Hypothalamus (tissue), 51 donors: ENCODE measurements around the gene MYLK.
"Not testable (repeated sequence)": the region's sequence is repeated elsewhere in the genome, so short reads cannot be mapped to it uniquely, and the experiment has no call there.

Experiments used
- DNase-seq, 51 donors: peaks; one replicate each; lab custom pipeline; 2025; lab: John Stamatoyannopoulos, UW

The MYLK gene, protein sequence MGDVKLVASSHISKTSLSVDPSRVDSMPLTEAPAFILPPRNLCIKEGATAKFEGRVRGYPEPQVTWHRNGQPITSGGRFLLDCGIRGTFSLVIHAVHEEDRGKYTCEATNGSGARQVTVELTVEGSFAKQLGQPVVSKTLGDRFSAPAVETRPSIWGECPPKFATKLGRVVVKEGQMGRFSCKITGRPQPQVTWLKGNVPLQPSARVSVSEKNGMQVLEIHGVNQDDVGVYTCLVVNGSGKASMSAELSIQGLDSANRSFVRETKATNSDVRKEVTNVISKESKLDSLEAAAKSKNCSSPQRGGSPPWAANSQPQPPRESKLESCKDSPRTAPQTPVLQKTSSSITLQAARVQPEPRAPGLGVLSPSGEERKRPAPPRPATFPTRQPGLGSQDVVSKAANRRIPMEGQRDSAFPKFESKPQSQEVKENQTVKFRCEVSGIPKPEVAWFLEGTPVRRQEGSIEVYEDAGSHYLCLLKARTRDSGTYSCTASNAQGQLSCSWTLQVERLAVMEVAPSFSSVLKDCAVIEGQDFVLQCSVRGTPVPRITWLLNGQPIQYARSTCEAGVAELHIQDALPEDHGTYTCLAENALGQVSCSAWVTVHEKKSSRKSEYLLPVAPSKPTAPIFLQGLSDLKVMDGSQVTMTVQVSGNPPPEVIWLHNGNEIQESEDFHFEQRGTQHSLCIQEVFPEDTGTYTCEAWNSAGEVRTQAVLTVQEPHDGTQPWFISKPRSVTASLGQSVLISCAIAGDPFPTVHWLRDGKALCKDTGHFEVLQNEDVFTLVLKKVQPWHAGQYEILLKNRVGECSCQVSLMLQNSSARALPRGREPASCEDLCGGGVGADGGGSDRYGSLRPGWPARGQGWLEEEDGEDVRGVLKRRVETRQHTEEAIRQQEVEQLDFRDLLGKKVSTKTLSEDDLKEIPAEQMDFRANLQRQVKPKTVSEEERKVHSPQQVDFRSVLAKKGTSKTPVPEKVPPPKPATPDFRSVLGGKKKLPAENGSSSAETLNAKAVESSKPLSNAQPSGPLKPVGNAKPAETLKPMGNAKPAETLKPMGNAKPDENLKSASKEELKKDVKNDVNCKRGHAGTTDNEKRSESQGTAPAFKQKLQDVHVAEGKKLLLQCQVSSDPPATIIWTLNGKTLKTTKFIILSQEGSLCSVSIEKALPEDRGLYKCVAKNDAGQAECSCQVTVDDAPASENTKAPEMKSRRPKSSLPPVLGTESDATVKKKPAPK (N-terminal part only)

DNA sequence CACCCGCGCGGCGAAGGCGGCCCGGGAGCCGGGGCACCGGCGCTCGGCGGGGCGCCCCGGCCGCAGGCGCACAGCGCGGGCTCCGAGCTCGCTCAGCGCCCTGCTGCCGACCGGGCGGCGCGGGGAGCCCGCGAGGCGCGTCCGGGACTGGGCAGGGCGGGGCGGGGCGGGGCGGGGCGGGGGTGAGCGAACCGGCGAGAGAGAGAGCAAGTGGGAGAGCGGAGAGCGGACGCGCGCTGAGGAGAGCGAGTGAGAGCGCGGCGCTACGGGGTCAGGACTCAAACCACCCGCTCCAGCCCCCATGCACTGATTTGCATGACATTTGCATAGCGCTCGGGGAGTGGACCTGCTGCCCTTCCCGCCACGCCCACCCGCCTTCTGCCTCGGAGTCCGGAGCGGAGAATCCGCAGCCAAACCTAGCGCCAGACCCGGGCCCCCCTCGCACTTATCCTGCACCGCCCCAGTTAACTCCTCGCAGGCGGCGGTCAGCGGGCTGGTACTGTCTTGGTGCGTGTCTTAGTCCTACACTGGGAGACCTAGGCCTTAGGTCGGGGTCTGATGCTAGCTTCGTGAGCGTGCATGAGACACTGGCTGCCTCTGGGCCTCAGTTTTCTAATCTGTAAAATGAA lies at the start of gene MYLK:
Gene MYLK (minus strand): TSS at position 130 of the 629 bp plus-strand sequence. CDS start 90,491 bp downstream, outside the sequence.
- peak in 15 of 51 donors; percentile 2 to 57 (median 18) for DNase-seq

DNA sequence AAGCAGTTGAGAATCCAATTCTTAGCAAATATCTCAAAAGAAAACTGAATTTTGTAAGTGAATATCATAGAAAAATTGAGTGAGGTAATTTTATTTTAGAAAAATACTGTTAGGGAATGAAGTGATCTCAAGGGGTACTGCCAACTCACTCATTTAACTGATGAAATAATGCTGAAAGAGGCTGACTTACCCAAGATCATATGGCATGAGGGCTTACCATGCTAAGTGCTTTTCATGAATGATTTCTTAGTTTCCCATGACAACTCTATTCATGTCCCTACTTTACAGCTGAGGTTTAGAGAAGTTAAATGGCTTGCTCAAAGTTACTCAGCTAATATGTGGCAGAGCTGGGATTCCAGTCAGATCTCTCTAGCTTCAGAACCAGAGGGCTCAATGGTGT lies 46.3 kb upstream of the MYLK start:
- no peak for DNase-seq

DNA sequence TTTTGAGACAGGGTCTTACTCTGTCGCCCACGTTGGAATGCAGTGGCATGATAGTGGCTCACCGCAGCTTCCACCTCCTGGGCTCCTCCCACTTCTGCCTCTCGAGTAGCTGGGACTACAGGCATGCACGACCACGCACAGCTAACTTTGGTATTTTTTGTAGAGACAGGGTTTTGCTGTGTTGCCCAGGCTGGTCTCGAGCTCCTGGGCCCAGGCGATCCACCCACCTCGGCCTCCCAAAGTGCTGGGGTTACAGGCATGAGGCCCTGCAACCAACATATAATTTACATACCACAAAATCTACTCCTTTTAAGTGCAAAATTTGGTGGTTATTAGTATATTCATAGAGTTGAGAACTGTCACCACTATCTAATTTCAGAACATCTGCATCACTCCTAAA lies 45.2 kb upstream of the MYLK start:
- no peak for DNase-seq

DNA sequence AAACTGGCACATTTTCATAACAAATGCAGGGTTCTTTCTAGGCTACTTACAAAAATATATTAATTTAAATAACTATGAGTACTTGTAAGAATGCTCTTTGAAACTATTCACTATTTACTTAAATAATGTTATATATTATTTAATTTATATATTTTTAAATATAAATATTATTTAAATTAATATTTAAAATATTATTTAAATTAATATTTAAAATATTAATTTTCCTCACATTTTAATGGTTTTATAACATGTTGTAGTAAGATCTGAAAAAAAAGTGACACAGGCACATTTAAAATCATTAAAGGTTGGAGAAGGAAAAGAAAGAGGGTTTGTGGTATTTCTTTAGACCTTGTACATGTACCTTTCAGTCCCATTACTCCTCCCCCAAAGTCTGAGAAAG lies 42.3 kb upstream of the MYLK start:
- no peak for DNase-seq

GRCh38 chr3:123920868-123921267 lies 36.7 kb upstream of the MYLK start:
- no peak for DNase-seq

DNA sequence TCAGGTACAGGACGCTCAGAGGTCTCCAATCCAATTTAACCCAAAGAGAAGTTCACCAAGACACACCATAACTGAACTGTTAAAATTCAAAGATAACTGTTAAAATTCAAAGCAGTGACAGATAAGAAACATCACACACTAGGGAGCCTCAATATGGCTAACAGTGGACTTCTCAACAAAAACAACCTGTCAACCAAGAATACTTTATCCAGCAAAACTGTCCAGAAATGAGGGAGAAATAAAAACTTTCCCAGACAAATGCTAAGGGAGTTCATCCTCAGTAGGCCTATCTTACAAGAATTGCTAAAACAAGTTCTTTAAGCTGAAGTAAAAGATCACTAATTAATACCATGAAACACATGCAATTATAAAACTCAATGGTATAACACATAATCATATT lies 36.3 kb upstream of the MYLK start:
- no peak for DNase-seq

DNA sequence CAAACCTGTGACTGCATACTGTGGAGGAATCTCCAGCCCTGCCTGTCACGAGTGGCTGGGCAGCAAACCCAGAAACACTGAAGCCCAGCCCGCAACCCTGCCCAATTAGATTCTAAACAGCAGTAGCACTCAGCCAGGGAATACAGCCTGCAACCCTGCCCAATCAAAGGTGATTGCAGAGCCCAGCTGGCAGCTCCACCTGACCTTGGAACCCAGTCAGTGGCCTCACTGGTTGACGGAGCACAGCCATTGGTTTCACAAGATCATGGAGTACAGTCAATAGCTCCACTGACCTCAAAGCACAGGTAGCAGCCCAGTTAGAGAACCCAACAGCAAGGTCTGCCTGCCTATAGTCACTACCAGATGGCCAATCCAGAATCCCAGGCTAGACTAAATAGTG lies 35.2 kb upstream of the MYLK start:
- no peak for DNase-seq

- DNase-seq, result no peak
These were observed 30.7 kb upstream of the MYLK start for GRCh38 chr3:123914829-123915228.

GRCh38 chr3:123909785-123910184 lies 25.7 kb upstream of the MYLK start:
- DNase-seq, result no peak

DNA sequence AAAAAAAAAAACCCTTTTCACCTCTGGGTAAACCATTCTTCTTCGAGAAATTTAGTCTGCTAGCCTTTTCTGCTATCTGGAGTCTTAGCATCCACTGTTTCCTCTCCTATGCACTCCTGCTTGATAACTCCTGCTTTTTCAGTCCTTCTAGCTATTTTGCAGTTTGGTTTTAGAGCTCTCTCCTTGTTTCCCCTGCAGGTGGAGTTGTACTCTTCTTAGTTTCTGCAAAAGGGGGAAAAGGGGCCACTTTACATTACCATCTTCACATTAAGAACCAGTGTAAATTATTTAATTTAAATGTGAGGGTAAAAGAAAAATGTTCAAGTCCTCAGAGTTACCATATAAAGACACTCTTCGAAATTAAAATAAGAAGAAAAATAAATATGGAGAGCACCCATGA lies 23.6 kb upstream of the MYLK start:
- DNase-seq, result no peak

DNA sequence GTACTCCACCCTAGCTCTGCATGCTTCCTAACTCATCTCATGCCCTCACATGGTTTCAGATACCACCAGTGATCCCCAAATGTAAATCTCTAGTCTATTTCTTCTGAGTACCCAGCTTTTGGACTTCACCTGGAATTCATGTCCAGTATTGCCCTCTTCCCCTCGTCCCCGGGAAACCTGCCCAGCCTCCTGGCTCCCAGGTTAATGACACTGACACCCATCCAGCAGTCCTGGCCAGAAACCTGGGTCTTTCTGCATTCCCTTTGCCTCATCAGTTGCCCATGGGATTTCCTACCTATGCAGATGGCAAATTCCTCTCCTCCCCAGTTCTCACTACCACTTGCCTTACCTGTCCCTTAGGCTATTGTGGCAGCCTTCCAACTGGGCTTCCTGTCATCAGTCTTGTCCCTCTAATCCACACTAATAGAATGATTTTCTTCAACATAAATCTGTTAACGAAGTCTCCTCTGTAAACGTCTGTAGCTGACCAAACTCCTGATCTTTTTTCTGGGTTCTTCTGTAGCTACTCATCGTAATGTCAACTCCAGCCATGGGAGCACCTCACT lies 15.3 kb upstream of the MYLK start:
- DNase-seq, result no peak

DNA sequence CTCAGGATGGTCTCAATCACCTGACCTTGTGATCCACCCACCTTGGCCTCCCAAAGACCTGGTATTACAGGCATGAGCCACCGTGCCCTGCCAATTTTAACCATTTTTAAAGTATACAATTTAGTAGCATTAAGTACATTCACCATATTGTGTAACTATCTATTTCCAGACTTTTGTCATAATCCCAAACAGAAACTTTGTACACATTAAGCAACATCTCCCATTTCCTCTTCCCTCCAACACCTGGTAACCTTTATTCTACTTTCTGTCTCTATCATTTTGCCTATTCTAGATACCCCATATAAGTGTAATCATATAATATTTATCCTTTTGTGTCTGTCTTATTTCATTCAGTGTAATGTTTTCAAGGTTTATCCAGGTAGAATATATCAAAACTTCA lies 8.9 kb upstream of the MYLK start:
- DNase-seq, result no peak

GRCh38 chr3:123892195-123892594 lies 8.1 kb upstream of the MYLK start:
- no peak for DNase-seq

DNA sequence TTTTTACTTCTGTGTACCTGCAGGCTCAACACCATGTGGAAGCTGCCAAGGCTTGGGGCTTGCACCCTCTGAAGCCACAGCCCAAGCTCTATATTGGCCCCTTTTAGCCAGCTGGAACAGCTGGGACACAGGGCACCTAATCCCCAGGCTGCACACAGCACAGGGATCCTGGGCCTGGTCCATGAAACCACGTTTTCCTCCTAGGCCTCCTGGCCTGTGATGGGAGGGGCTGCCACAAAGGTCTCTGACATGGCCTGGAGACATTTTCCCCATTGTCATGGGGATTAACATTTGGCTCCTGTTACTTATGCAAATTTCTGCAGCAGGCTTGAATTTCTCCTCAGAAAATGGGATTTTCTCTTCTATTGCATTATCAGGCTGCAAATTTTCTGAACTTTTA lies 6.9 kb upstream of the MYLK start:
- DNase-seq, result not testable (repeated sequence)

GRCh38 chr3:123890162-123890561 lies 6.0 kb upstream of the MYLK start:
- DNase-seq, result not testable (repeated sequence)

DNA sequence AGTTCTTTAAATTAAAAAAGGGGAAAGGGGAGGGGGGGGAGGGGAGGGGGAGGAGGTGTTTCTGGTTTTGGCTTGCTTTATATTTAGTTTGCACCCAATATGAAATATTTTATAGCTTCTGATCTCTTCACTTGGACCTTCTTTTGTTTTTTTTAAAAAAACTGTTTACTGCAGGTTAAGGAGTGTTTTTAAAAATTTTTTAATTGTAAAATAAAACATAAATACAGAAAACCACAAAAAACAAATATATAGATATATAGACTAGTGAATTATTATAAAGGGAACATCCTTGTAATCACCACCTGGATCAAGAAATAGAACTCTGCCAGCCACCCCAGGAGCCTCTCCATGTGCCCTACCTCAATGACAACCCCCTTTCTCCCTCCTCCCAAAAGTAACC lies 861 bp upstream of the MYLK start:
- no peak for DNase-seq

DNA sequence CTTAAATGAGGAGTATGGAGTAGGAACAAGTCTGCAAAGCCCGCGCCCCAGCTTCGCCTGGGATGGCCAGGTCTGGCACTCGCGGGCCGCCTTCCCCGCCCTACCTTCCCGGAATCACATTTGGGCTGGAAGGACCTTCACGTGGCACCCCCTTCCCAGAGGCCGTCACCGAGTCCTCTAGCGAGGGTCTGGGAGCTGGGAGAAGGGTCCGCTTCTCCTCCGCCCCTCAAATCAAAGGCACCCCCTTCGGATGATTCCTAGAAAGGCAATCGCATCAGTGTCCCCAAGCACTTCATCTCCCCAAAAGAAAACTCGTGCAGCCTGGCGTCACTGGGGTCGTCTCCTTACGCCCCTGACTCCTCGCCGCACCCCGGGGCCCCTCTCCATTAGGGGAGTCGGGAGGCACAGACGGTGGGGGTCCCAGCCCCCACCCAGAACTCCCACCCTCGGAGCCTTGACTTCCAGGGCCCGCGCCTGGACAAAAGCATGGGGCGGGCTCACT lies 380 bp downstream of the MYLK start:
- no peak for DNase-seq

DNA sequence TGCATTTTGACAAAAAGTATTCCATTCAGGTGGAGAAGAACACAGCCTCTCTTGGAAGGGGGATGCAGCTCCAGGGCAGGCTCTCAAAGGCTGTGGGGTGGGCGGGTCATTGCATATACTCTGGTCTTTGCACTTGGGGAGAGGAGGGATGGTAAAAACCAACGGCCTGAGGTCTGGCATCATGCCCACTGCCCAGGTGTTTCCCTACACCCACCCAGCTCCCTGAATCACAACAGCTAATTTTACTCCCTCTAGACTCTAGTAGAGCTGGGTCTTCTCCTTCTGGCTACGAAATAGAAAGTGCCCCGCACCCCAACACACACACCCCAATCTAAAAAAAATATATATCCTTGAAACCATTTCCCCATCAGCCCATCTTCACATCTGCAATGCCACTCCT lies 1.0 kb downstream of the MYLK start:
- no peak for DNase-seq

DNA sequence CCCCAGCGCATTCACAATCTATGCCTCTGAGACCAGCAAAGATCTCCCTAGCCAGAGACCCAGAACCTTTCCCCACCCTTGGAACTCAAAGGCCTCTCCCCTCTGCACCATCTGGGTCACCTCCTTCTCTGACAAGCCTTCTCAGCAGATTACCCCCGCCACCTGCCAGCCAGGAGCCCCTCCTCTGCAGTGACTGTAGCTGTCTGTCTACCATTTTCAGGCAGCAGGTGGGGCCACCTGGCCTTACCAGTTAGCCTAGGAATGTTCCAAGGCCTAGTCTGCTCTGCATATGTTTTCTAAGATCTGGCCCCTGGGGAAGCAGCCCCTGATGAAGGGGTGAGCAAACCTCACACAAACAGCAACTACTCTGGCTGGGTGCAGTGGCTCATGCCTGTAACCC lies 2.4 kb downstream of the MYLK start:
- DNase-seq, result no peak

GRCh38 chr3:123880998-123881561 lies 3.1 kb downstream of the MYLK start:
- DNase-seq, result peak in 4 of 51 donors; percentile 4 to 14 (median 12)
